ENCODE data around the gene B3GALT6.

Gene B3GALT6

GRCh38 chr1:1232796-1233566 lies 944 bp downstream of the B3GALT6 start:
- DNase-seq = no peak

GRCh38 chr1:1233567-1233892 lies 1.5 kb downstream of the B3GALT6 start:
- no peak for DNase-seq

GRCh38 chr1:1234180-1234808 lies 2.3 kb downstream of the B3GALT6 start:
- no peak for DNase-seq

GRCh38 chr1:1235016-1235744 lies 3.1 kb downstream of the B3GALT6 start:
- no peak for DNase-seq

GRCh38 chr1:1236176-1236763 lies 4.2 kb downstream of the B3GALT6 start:
- DNase-seq = no peak

- no peak for DNase-seq
Measured at GRCh38 chr1:1236945-1237873, 5.2 kb downstream of the B3GALT6 start.

GRCh38 chr1:1237874-1238701 lies 6.1 kb downstream of the B3GALT6 start:
- no peak for DNase-seq

- DNase-seq = no peak
Measured at GRCh38 chr1:1238702-1239178, 6.7 kb downstream of the B3GALT6 start.

- DNase-seq = no peak
Measured at GRCh38 chr1:1239227-1239613, 7.2 kb downstream of the B3GALT6 start.

- no peak for DNase-seq
Measured at GRCh38 chr1:1239614-1240347, 7.7 kb downstream of the B3GALT6 start.

- no peak for DNase-seq
Measured at GRCh38 chr1:1240348-1240732, 8.3 kb downstream of the B3GALT6 start.

GRCh38 chr1:1240822-1241587 lies 9.0 kb downstream of the B3GALT6 start:
- DNase-seq = no peak

GRCh38 chr1:1241588-1242219 lies 9.7 kb downstream of the B3GALT6 start:
- no peak for DNase-seq

GRCh38 chr1:1242461-1243265 lies 10.6 kb downstream of the B3GALT6 start:
- no peak for DNase-seq

- no peak for DNase-seq
Measured at GRCh38 chr1:1243266-1243660, 11.2 kb downstream of the B3GALT6 start.

- DNase-seq = no peak
Measured at GRCh38 chr1:1243807-1244191, 11.8 kb downstream of the B3GALT6 start.

GRCh38 chr1:1244192-1244811 lies 12.3 kb downstream of the B3GALT6 start:
- no peak for DNase-seq

- DNase-seq = no peak
Measured at GRCh38 chr1:1245178-1245816, 13.3 kb downstream of the B3GALT6 start.
